HG03159 (cell line): ENCODE measurements around the gene PTTG1IP.
A peak's percentile ranks its signal among the peaks of the same experiment; 100 is the strongest.

Source experiments
- ATAC-seq: cut with Tn5 transposase; IDR thresholded peaks from one replicate; pipeline ENCODE4 v1.9.1; 2021; ENCODE audit warnings: mild to moderate bottlenecking, moderate library complexity; ENCODE audit not compliant: unreplicated experiment

Gene PTTG1IP

GRCh38 chr21:44898011-44898488 lies 24.6 kb upstream of the PTTG1IP start:
- ATAC-seq = no peak

DNA sequence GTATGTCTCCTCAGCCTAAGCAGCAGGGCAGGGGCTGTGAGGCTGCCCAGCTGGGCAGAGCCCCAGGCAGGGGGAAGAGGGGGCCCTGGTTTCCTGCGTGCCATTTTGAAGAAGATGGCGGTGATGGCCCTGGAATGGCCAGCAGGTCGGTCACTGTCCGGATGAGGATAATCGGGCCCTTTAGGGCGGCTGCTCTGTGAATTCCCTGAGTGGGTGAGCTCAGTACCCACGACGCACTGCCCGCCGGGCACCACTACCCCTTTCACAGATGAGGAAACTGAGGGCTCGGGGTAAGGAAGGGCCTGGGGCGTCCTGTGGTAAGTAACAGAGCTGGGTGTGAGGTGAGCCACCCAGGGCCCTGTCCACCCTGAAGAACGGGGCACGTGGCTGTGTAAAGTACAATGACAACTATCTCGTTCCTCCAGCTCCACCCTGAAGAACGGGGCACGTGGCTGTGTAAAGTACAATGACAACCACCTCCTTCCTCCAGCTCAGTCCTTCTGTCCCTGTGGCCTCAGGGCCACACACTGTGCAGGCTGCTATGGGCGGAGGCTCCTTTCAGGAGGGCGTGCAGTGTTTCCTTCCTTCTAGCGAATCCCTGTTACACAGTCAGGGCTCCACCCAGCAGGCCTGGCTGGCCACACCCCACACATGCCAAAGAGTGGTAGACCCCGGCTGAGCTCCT lies 24.0 kb upstream of the PTTG1IP start:
- no peak for ATAC-seq

DNA sequence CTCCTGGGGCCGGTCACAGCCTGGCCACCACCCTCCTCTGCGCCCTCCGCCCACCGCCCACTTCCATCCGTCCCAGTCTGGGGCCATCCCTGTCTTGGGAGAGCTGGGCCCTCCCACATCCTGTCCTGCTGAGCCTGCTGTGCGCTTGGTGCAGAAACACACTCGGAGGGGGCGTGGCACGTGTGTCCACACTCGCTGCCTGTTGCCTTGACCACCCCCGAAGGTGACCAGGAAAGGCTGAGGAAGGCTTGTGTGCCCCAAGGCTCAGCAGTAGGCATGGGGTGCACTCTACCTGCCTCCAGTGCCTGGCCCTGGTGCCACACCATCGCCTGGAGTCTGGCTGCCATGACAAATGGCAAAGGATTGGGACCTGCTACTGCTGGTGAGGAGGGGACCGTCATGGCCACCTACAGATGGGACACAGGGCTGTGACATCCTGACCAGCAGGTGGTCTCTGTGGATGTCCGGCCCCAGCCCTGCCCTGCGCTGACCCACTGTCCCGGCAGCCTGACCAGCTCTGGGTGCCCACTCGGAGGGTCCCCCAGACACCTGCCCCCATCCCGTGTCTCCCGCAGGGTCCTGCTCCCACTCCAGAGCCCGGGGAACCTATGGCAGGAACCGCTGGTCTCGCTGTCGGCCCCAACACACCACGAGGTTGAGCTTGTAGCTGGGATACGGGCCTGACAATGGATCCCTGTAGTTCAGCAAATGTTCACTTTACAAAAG lies 23.2 kb upstream of the PTTG1IP start:
- no peak for ATAC-seq

DNA sequence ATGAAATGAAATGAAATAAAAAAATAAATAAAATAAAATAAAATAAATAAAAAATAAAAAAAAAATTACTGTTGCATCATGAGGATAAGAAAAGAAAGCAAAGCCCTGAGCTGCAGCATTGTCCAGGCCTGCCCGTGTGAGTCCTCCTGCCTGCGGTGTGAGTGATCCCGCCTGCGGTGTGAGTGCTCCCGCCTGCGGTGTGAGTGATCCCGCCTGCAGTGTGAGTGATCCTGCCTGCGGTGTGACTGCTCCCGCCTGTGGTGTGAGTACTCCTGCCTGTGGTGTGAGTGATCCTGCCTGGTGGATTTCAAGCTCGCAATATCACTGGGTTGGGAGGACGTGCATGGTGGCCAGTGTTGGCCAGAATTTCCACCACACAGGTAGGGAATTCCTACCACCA lies 22.4 kb upstream of the PTTG1IP start:
- no peak for ATAC-seq

DNA sequence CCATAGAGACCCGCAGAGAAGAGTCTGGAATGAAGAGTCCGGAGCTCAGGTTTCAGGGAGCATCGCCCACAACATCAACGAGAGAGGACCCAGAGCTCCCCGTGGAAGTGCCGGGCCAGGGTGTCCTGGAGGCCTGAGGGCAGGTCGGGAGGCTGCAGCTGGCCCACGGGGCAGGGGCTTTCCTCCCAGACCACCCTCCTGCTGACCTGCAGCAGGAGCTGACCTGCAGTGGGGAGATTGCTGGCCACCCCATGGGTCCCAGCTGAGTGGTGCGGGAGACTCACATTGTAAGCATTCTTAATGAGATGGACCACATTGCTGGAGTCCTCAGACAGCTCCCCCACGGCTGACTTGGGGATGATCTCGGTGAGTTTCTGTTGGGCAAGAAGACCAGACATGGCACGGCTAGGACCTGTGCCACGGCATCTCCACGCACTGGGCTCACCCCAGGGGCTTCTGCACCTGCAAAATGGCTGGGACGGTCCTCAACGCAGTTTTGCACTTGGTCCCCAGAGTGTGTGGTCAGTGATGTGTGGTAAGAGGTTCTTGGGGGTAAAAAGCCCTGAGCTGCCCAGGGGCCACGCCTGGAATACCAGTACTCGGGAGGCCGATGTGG lies 21.3 kb upstream of the PTTG1IP start:
- ATAC-seq = no peak

- ATAC-seq = no peak
Measured at GRCh38 chr21:44893948-44894656, 20.6 kb upstream of the PTTG1IP start.

DNA sequence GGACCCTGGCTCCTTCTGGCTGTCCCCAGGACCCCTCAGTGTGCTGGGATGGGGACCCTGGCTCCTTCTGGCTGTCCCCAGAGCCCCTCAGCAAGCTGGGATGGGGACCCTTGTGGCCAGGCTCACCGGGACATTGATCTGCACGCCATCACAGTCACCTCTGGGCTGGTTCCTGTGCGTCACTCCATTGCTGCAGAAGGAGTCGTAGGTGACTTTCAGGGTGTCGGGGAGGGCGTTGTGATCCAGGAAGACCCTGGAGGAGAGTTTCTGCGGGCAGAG lies 19.7 kb upstream of the PTTG1IP start:
- no peak for ATAC-seq

- ATAC-seq = peak; percentile 49
Measured at GRCh38 chr21:44892536-44893277, 19.2 kb upstream of the PTTG1IP start.

GRCh38 chr21:44892095-44892494 lies 18.6 kb upstream of the PTTG1IP start:
- no peak for ATAC-seq

GRCh38 chr21:44891631-44892031 lies 18.1 kb upstream of the PTTG1IP start:
- no peak for ATAC-seq

DNA sequence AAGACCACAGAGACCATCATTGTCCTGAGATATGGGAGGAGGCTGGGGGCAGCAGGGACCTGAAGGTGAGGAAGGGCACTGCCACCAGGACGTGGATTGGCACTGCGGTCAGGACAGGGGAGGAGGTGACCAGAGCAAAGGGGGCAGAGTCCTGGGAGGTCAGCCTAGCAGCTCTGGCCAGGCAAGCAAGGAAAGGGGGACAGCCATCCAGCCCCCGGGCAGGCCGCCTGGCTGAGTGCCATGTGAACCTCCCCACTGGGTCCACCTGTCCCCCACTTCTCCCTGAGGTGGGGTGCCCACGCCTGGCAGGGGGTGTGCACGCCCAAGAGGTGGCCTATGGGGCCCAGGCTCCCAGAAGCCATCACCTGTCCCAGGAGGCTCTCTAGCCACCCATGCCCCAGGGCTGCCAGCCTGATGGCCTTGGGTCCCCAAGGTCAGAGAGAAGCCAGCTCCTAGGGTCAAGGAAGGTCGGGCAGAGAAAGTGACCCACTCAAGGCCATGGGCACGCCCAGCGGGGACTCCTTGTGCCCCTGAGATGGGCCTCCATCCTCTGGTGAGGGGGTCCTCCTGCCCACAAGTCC lies 17.6 kb upstream of the PTTG1IP start:
- ATAC-seq = no peak

DNA sequence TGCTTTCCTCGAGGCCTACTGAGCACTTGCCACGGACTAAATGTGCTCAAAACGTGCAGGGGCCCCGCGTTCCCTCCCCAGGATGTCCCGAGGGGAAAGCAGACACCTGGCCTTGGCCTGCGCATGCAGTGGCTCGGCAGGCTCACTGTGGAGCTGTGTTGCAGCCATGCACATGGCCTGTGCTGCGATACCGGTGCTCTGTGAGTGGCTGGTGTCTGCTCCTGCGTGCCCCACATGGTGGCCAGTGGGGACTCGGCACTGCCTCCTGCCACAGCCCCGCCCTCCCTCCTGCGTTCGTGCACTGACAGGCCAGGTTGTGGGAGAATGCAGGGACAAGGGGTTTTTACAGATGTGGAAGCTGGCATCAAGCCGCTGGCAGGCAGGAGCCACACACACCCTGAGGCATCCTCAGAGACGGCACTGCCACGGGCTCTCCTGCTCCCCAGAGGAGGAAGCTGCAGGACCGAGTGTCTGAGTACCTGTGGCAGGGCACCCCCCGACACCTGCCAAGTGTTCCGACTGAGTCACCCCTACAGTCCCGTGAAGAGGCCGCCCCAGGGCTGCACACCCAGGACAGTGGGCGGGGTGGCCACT lies 16.9 kb upstream of the PTTG1IP start:
- no peak for ATAC-seq

- ATAC-seq = no peak
Measured at GRCh38 chr21:44889625-44890337, 16.3 kb upstream of the PTTG1IP start.

GRCh38 chr21:44888581-44889550 lies 15.4 kb upstream of the PTTG1IP start:
- ATAC-seq = no peak

DNA sequence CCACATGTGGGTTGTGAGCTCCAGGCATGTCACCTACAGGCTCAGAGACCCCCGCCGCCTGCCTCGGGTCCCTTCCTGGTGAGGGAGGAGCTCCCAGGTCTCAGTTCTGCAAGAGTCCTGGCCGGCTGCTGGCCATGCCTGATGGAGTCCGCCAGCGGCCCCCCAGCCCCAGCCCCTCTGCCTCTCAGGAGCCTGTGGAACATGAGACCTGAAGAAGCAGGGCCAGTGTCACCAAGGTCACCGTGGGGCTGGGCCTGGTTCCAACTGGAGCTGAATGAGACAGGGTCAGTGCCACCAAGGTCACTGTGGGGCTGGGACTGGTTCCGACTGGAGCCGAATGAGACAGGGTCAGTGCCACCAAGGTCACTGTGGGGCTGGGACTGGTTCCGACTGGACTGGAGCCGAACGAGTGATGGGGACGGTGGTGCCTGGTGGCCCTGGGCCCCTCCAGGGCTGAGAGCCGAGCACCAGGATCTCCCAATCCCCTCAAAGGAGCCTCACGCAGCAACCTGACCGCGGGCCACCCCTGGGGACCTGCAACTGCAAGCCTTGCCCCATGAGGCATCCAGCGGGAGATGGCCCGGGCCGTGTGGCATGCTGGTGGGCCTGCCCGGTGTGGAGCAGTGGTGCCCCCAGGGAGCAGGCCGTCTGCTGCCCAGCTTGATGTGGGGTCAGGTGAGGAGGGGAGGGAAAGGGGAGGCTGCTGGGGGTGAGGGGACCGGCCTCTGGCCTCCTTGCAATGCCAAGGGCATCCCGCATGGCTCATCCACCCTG lies 14.5 kb upstream of the PTTG1IP start:
- no peak for ATAC-seq

DNA sequence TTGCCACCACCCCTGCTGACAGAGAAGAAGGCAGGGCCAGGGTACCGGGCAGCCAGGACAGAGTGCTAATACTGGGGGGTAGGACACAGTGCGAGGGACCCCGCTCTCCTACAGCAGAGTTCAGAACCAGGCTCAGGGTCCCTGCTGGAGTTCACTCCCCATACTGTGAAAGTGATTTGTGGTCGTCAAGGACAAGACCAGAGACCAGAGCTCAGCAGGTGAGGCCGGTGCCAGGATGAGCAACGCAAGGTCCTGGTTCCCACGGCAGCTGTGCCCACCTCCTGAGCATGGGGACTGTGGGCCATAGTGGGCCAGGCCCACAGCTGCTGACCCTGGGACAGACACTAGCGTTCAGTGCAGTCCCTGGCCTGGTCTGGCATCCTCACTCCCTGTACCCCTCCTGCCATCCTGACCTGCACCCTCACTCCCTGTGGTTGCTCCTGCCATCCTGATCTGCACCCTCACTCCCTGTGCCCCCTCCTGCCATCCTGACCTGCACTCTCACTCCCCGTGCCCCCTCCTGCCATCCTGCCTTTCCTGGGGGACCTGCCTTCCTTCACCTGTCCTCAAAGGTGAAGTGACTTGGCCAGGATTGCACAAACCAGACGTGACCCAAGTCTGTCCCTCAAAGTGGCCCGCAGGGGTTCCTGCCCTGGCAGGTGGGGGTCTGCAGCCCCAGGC lies 13.8 kb upstream of the PTTG1IP start:
- no peak for ATAC-seq
